Activated CD8-positive, alpha-beta memory T cell treated with anti-CD3 and anti-CD28 coated beads for 4 hours (primary cell): ENCODE data around the gene PRKCQ.

ENCODE experiments used
- DNase-seq, 2 donors: peaks; one replicate each; pipeline ENCODE4 v3.0.0-alpha.2; 2020; ENCODE audit warnings: low read depth in 2 of 2

The PRKCQ gene

DNA sequence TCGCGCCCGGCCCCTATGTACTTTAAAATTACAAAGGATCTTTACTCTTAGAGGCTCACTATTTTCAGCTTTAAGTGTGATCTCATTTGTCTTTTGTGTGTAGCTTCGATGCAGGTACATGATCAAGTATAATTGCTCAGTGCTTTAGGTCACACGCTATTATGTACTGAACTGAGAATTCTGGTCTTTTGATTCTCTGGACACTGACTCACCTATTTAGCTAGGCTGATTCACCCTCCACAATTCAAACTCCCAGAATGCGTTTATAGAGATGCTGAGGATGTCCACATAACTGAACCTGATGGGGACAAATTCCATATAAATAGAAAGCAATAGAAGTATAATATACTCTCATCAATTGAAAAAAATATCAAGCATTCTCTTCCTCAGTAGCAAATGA is 57.8 kb downstream of the PRKCQ start:
- no peak for DNase-seq

DNA sequence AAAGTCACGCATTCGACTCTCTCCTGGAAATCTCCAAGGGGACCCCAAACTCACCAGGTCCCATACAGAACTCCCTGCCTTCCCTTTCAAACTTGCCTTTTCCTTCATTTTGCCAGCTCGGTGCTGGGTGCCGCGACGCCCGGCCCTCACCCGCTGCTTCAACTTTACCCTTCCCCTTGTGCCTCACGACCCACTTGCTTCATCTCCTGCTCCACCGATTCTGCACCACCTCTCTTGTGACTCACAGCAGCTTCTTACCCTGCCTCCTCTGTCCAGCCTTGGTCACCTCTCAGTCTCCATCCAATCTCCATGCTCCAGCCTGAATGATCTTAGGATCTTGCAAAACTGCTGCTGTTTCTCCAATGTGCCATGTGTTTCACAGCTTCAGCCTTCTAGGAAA is 59.9 kb downstream of the PRKCQ start:
- DNase-seq = no peak

GRCh38 chr10:6518791-6519429 is 61.2 kb downstream of the PRKCQ start:
- no peak for DNase-seq

DNA sequence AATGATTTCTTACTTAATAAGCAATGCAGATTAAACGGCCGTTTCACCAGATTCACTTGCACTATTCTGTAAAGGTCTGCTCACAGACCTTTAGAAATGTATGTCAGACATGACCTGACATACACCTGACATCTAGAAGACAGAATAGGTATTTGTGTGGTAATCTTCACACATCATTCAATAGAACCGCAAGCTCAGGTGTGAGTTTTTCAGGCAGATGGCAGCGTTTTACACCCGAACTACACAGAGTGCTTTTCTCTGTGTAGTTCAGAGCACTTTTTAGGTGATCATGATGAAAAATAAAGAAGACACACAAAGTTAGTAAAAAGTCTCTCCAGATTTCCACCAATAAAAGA is 63.2 kb downstream of the PRKCQ start:
- no peak for DNase-seq

- no peak for DNase-seq
Measured at GRCh38 chr10:6516281-6516928, 63.7 kb downstream of the PRKCQ start.

DNA sequence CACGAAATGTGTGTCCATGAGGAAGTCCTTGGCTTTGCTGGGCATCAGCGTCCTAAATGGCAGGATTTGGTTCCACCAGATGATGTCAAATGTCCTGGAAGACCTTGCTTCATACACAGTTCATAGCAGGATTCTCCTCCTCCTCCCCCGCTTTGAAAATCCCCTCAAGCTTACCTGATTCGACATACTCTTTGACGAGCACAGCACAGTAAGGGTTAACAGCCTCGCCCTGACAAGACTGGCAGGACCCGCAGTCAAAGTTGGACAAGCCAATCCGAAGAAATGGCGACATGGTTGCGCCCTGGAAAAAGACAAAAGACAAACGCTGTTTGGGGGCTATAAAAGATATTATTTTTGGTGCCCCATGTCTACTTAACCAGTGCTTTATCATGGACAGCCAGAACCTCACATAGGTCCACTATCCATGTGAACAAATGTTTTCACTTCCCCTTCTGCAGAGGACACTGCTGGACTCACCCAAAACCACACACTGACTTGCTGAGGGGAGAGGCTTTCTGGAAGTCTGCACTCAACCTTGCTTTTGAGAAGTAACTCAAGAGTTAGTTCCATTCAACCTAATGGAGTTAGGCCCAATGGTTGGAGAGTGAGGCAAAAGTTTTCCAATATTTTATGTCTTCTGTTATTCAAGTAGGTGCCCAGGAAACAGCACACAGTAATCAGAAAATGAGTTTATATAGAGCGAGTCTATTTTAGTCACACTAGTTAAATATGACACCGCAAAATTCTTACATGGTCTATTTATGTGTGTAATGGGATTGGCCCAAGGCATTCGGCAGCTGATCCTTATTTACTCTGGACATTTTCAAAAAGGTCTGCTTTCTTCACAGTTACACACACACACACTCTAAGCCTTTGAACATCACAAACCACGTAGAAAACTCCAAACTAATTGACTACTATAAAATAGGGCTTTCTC is 65.0 kb downstream of the PRKCQ start:
- no peak for DNase-seq

DNA sequence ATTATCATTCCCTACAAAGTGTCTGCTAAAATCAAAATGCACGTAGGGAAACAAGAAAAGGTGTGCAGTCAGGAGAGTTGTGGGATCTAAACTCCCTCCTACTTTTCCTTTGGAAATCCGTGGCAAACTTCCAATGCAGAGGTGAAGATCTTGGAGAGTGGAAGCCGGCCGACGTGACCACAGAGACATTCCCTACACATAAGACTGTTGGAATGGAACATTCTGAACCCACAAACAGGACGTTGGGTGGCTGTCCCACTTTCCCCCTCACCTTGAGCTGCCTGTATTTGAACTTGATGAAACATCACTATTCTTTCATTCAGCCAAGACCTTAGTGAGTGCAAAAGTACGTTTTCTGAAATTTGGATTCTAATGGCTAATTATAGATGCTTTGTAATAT is 65.9 kb downstream of the PRKCQ start:
- no peak for DNase-seq

- DNase-seq = peak in 1 of 2 donors; percentile 24
Measured at GRCh38 chr10:6513476-6513875, 66.6 kb downstream of the PRKCQ start.

DNA sequence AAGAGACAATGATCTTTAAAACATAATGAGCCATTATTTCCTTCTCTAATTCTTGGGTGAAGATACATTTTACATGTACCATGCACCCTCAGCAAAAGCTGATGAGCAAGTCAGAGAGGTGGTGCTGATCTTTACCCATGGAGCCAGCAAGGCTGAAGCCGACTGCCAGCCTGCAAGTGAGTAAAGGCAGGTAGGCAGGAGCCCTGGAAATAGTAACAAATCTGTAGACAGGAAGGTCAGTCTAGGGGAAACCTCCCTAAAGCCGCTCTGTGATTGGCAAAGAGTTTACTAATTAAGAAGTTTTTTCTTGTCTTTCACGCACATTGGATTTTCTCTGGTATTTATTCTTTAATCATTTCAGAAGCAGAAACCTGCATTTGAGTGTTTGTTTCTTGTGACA is 67.9 kb downstream of the PRKCQ start:
- no peak for DNase-seq

- DNase-seq = no peak
Measured at GRCh38 chr10:6511347-6511746, 68.7 kb downstream of the PRKCQ start.

- DNase-seq = no peak
Measured at GRCh38 chr10:6507311-6507710, 72.8 kb downstream of the PRKCQ start.

DNA sequence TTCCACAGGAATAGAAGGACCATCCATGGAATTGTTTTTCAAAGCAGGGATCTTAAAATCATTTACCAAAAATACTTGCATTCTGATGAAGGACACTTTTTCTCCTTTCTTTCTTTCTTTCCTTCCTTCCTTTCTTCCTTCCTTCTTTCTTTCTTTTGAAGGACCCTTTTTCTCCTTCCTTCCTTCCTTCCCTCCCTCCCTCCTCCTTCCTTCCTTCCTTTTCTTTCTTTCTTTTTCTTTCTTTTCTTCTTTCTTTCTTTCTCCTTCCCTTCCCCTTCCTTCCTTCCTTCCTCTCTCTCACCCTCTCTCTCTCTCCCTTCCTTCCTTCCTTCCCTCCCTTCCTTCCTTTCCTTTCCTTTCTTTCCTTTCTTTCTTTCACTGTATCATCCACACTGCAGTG is 74.8 kb downstream of the PRKCQ start:
- no peak for DNase-seq

- DNase-seq = no peak
Measured at GRCh38 chr10:6504296-6504695, 75.8 kb downstream of the PRKCQ start.

DNA sequence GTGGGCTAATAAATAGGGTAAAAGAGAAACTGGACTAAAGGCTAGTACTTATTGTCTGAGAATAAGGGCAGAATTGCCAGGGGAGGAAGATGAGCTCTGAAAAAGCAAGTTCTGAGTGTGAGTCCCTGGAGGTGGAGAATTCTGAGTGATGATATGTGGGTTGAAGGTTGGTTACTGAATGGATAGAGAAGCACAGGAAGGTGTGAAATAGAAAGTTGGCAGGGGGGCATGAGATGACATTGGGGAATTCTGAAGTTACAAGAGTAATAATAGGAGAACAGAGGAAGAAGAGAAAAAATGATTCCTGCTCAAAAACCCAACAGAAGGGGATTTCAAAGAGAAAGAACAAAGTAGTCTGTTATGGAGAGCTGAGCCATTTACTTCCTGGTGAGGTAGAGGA is 76.9 kb downstream of the PRKCQ start:
- DNase-seq = no peak

- DNase-seq = no peak
Measured at GRCh38 chr10:6501931-6502330, 78.1 kb downstream of the PRKCQ start.

DNA sequence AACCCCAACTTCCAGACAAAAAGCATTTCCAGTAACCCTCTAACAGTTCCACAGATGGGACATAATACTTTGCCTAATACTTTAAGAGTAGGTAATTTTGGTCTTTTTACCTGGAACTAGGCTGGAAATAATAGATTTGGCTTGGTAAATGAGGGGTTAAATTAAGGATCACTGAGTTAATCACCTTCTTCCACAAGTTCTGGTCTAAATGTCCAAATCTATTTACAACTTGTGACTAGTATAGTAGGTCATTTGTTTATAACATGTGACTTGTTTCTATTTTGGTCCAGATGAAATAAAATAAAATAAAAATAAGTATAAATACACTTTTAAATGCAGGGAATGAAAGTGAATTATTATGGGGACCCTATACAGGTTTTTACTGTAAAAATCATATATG is 80.1 kb downstream of the PRKCQ start:
- no peak for DNase-seq

- DNase-seq = peak in 1 of 2 donors; percentile 39
Measured at GRCh38 chr10:6498771-6499170, 81.3 kb downstream of the PRKCQ start.

- DNase-seq = no peak
Measured at GRCh38 chr10:6497620-6498019, 82.5 kb downstream of the PRKCQ start.

DNA sequence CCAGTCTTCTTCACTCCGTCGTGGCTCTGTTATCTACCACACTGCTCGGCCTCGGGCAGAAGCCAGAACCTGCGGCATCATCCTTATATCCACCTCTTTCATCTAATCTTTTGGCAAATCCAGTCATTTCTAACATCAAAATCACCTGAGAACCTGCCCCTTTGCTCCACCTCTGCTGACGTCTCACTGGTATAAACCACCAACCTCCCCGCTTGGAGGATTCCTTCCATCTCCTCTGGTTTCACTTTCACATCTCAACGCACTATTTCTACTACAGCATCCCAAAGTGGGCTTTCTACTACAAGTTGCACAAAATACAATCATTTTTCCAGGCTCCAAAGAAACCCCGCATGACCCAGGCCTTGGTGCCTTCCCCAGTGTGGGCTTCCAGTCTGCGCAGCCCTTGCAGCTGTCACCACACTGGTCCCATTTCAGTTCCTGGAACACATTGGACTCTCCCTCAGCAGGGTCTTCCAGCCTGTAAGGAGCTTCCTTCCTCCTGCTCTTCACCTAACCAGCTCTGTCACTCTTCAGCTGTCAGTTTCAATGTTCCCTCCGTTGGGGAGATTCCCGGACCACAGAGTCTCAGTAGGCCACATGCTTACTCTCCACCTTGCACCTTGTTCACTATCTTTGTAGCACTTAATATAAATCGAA is 85.0 kb downstream of the PRKCQ start:
- peak in 1 of 2 donors; percentile 50 for DNase-seq

- no peak for DNase-seq
Measured at GRCh38 chr10:6494442-6494819, 85.6 kb downstream of the PRKCQ start.

DNA sequence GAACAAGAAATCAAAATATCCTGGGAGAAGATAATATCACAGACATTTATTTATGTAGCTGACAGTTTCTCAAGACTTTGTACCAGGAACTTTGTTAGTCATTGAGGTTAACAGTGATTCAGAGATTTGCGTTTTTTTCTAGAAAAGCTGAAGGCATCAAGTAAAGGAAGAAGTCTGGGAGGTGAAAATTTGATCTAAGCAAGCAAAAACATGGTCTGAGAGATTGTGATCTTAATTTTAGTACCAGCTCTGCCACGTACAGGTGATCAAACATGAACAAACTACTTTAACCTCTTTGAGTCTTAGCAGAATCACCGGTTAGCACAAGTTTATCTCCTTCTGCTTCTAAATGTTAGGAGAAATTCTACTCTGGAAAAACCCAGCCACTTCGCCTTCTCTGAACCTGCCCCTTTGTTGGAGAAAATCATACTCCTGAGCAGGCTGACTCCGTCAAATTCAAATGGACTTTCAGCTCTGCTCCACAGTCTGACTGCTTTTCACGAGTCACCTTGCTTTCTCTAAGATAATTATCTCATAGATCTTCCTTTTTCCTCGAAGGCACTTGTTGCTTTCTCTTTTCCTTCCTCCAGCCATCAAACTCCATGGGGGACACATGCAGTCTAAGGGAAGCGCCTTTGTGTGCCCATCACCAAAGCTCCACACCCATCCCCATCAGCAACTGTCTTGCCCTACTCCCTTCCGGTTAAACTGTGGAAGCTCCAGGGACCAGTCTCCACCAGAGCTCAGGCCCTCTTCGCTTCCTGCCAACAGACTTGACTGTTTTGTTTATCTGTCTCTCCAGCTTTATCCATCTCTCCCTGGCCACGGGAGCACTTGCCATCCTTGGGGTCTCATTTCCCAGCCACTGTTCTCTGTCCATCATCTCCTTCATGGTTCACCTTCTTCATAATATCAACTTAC is 86.3 kb downstream of the PRKCQ start:
- DNase-seq = no peak
